ENCODE measurements around the gene PAQR5. TPM values are rescaled to one million over a fixed set of nuclear protein-coding genes. Genes with fewer than 3 reads are reported as not detected.

The PAQR5 gene
- total and polyA plus RNA-seq, 4 donors = 0.19 to 1.1 (median 0.53) TPM

GRCh38 chr15:69394556-69395282 is 96.0 kb downstream of the PAQR5 start:
- TF ChIP-seq RAD21 (IDR thresholded peaks at IDR 0.05) (peak; percentile 89 to 94), CTCF (IDR thresholded peaks at IDR 0.05; ENCODE audit: low read depth, low read length, missing input control) (peak; percentile 86), EGR1 (IDR thresholded peaks at IDR 0.05; ENCODE audit: low read depth in 2 of 2) (no peak)
- Histone ChIP-seq H3K9me3 (ENCODE audit: control insufficient read depth in 4 of 4, low read length in 3 of 4) (no peaks in the 10 kb centered on the region), H3K27ac (ENCODE audit: low read depth in 1 of 2, low read length in 2 of 2) (no peak overlapping the region), H3K36me3 (ENCODE audit: control insufficient read depth in 4 of 4, insufficient read depth in 3 of 4, low read depth in 1 of 4, low read length in 3 of 4) (no peaks in the 10 kb centered on the region), H3K4me1 (ENCODE audit: control insufficient read depth in 4 of 4, insufficient read depth in 4 of 4, low read length in 3 of 4) (peaks cover 0 to 5% (median 2%) of the 10 kb centered on the region in 4 donors), H3K27me3 (ENCODE audit: control insufficient read depth in 4 of 4, insufficient read depth in 4 of 4, low read length in 3 of 4) (no peaks in the 10 kb centered on the region), H3K4me3 (ENCODE audit: low read depth in 1 of 3, low read length in 3 of 3) (no peak overlapping the region), H3K9ac (ENCODE audit: low read depth in 1 of 2, low read length in 2 of 2) (no peak overlapping the region)
- DNase-seq (ENCODE audit: low spot score) = peak; percentile 89
- 31% methylated on average over 36 of the region's 36 CpGs for WGBS

DNA sequence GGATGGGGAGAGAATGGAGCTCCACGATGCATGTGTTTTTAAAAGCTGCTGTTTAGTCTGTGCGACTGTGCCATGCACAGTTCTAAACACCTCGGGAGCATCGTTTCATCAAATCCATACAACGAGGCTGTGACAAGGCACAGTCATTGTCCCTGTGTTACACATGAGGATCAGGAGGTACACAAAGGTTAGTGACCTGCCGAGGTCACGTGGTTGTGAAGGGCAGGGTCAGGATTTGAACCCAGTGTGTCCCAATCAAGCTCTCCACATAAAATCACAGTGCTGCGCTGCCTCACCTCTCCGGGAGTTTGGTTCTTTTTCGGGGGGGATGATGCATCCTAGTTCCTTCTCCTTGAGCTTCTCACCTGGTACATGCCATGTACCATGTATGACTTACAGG is 96.7 kb downstream of the PAQR5 start:
- DNase-seq (ENCODE audit: low spot score) = no peak
- no peaks in the 10 kb centered on the region for H3K36me3 ChIP-seq (ENCODE audit: control insufficient read depth in 4 of 4, insufficient read depth in 3 of 4, low read depth in 1 of 4, low read length in 3 of 4)
- no peaks in the 10 kb centered on the region for H3K27me3 ChIP-seq (ENCODE audit: control insufficient read depth in 4 of 4, insufficient read depth in 4 of 4, low read length in 3 of 4)
- H3K9me3 ChIP-seq (ENCODE audit: control insufficient read depth in 4 of 4, low read length in 3 of 4) = no peaks in the 10 kb centered on the region
- no peak overlapping the region for H3K9ac ChIP-seq (ENCODE audit: low read depth in 1 of 2, low read length in 2 of 2)
- H3K27ac ChIP-seq (ENCODE audit: low read depth in 1 of 2, low read length in 2 of 2) = no peak overlapping the region
- peaks cover 0 to 5% (median 2%) of the 10 kb centered on the region in 4 donors for H3K4me1 ChIP-seq (ENCODE audit: control insufficient read depth in 4 of 4, insufficient read depth in 4 of 4, low read length in 3 of 4)
- 66% methylated on average over 10 of the region's 10 CpGs for WGBS
- TF ChIP-seq YY1 (IDR thresholded peaks at IDR 0.05) (no peak), RXRA (IDR thresholded peaks at IDR 0.05) (peak; percentile 51 to 56)
- H3K4me3 ChIP-seq (ENCODE audit: low read depth in 1 of 3, low read length in 3 of 3) = no peak overlapping the region

DNA sequence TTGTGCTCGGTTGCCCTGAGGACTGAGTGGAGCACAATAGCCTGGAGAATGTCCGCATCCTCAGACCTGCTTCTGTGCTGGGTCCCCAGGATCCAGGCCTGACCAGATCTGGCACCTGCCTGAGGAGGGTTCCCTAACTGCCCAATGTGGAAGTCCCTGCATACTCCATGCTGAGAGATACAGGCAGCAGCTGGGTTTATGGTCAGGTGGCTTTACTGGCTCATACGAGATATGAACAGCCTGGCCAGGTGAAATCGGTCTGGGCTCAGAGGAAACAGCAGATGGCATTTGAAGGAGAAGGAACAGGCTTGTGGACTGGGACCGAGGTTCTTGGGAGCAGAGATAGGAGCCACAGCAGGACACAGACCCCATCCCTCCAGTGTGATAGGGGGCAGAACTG is 97.3 kb downstream of the PAQR5 start:
- no peak for DNase-seq (ENCODE audit: low spot score)
- no peaks in the 10 kb centered on the region for H3K9me3 ChIP-seq (ENCODE audit: control insufficient read depth in 4 of 4, low read length in 3 of 4)
- H3K36me3 ChIP-seq (ENCODE audit: control insufficient read depth in 4 of 4, insufficient read depth in 3 of 4, low read depth in 1 of 4, low read length in 3 of 4) = no peaks in the 10 kb centered on the region
- no peaks in the 10 kb centered on the region for H3K27me3 ChIP-seq (ENCODE audit: control insufficient read depth in 4 of 4, insufficient read depth in 4 of 4, low read length in 3 of 4)
- TF ChIP-seq RAD21 (IDR thresholded peaks at IDR 0.05) = no peak
- TF ChIP-seq MAX (IDR thresholded peaks at IDR 0.05) = no peak
- no peak for TF ChIP-seq SP1 (IDR thresholded peaks at IDR 0.05)
- TF ChIP-seq EGR1 (IDR thresholded peaks at IDR 0.05; ENCODE audit: low read depth in 2 of 2) = no peak
- no peak for TF ChIP-seq GABPA (IDR thresholded peaks at IDR 0.05 in 1 of 2, conservative IDR thresholded peaks at IDR 0.05 in 1 of 2)
- H3K4me3 ChIP-seq (ENCODE audit: low read depth in 1 of 3, low read length in 3 of 3) = no peak overlapping the region
- H3K4me1 ChIP-seq (ENCODE audit: control insufficient read depth in 4 of 4, insufficient read depth in 4 of 4, low read length in 3 of 4) = peaks cover 0 to 5% (median 2%) of the 10 kb centered on the region in 4 donors
- WGBS = 89% methylated on average over 5 of the region's 5 CpGs
- no peak overlapping the region for H3K9ac ChIP-seq (ENCODE audit: low read depth in 1 of 2, low read length in 2 of 2)
- no peak overlapping the region for H3K27ac ChIP-seq (ENCODE audit: low read depth in 1 of 2, low read length in 2 of 2)

- Histone ChIP-seq H3K4me3 (ENCODE audit: low read depth in 1 of 3, low read length in 3 of 3) (no peak overlapping the region), H3K9ac (ENCODE audit: low read depth in 1 of 2, low read length in 2 of 2) (no peak overlapping the region), H3K27ac (ENCODE audit: low read depth in 1 of 2, low read length in 2 of 2) (no peak overlapping the region), H3K9me3 (ENCODE audit: control insufficient read depth in 4 of 4, low read length in 3 of 4) (no peaks in the 10 kb centered on the region), H3K36me3 (ENCODE audit: control insufficient read depth in 4 of 4, insufficient read depth in 3 of 4, low read depth in 1 of 4, low read length in 3 of 4) (no peaks in the 10 kb centered on the region), H3K27me3 (ENCODE audit: control insufficient read depth in 4 of 4, insufficient read depth in 4 of 4, low read length in 3 of 4) (no peaks in the 10 kb centered on the region), H3K4me1 (ENCODE audit: control insufficient read depth in 4 of 4, insufficient read depth in 4 of 4, low read length in 3 of 4) (peaks cover 0 to 5% (median 2%) of the 10 kb centered on the region in 4 donors)
- 77% methylated on average over 7 of the region's 7 CpGs for WGBS
- DNase-seq (ENCODE audit: low spot score) = no peak
- no peak for TF ChIP-seq NR2F2 (IDR thresholded peaks at IDR 0.05)
- no peak for TF ChIP-seq YY1 (IDR thresholded peaks at IDR 0.05)
- no peak for TF ChIP-seq GABPA (IDR thresholded peaks at IDR 0.05 in 1 of 2, conservative IDR thresholded peaks at IDR 0.05 in 1 of 2)
- TF ChIP-seq FOXA2 (IDR thresholded peaks at IDR 0.05) = no peak
- no peak for TF ChIP-seq RXRA (IDR thresholded peaks at IDR 0.05)
- TF ChIP-seq FOXA1 (IDR thresholded peaks at IDR 0.05) = no peak
- TF ChIP-seq HNF4A (conservative IDR thresholded peaks at IDR 0.05) = no peak
- TF ChIP-seq JUND (IDR thresholded peaks at IDR 0.05) = no peak
- no peak for TF ChIP-seq SP1 (IDR thresholded peaks at IDR 0.05)
- TF ChIP-seq HNF4G (IDR thresholded peaks at IDR 0.05) = no peak
- TF ChIP-seq, protein P1, sequence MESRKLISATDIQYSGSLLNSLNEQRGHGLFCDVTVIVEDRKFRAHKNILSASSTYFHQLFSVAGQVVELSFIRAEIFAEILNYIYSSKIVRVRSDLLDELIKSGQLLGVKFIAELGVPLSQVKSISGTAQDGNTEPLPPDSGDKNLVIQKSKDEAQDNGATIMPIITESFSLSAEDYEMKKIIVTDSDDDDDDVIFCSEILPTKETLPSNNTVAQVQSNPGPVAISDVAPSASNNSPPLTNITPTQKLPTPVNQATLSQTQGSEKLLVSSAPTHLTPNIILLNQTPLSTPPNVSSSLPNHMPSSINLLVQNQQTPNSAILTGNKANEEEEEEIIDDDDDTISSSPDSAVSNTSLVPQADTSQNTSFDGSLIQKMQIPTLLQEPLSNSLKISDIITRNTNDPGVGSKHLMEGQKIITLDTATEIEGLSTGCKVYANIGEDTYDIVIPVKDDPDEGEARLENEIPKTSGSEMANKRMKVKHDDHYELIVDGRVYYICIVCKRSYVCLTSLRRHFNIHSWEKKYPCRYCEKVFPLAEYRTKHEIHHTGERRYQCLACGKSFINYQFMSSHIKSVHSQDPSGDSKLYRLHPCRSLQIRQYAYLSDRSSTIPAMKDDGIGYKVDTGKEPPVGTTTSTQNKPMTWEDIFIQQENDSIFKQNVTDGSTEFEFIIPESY (IDR thresholded peaks at IDR 0.05) = no peak
Observed at GRCh38 chr15:69398491-69398891, 99.8 kb downstream of the PAQR5 start.

Data from liver (tissue), 9 donors.